ENCODE measurements around the gene ASPA. TPM values are rescaled to one million over a fixed set of nuclear protein-coding genes. Genes with fewer than 3 reads are reported as not detected.

The ASPA gene
- total and polyA plus RNA-seq, 7 experiments from 2014 or later, result not detected

GRCh38 chr17:3479988-3480387 is 4.2 kb downstream of the ASPA start:
- peaks cover 9 to 23% (median 17%) of the 10 kb centered on the region in 5 donors for H3K27me3 Mint-ChIP-seq
- no peak overlapping the region for H3K4me3 ChIP-seq (ENCODE audit: low read length)
- no peaks in the 10 kb centered on the region for H3K9me3 Mint-ChIP-seq
- CTCF ChIA-PET, result no interaction called here
- H3K4me1 Mint-ChIP-seq, result peaks cover 0 to 7% (median 0%) of the 10 kb centered on the region in 7 donors
- H3K27ac ChIP-seq (ENCODE audit: low read depth, low read length), result no peak overlapping the region
- no peaks in the 10 kb centered on the region for H3K9me3 ChIP-seq (ENCODE audit: control insufficient read depth in 2 of 3, low read length in 3 of 3)
- no peak overlapping the region for H3K27ac Mint-ChIP-seq
- no peaks in the 10 kb centered on the region for H3K27me3 ChIP-seq (ENCODE audit: control insufficient read depth in 2 of 2, insufficient read depth in 2 of 2, low read length in 2 of 2)
- intact Hi-C loops (cut with micrococcal nuclease), result no loop called here
- H3K36me3 ChIP-seq (ENCODE audit: control insufficient read depth in 2 of 3, insufficient read depth in 3 of 3, low read length in 3 of 3), result no peaks in the 10 kb centered on the region
- POLR2A ChIA-PET, result no interaction called here
- no peaks in the 10 kb centered on the region for H3K36me3 Mint-ChIP-seq
- no peak for DNase-seq
- ATAC-seq, result no peak
- no peaks in the 10 kb centered on the region for H3K4me1 ChIP-seq (ENCODE audit: control insufficient read depth in 2 of 2, insufficient read depth in 2 of 2, low read length in 2 of 2)
- no peak overlapping the region for H3K4me3 Mint-ChIP-seq

GRCh38 chr17:3482852-3483251 is 7.1 kb downstream of the ASPA start:
- ATAC-seq (no peak), DNase-seq (no peak)
- ChIA-PET POLR2A (no interaction called here), CTCF (no interaction called here)
- Mint-ChIP-seq H3K27me3 (peaks cover 24 to 41% (median 27%) of the 10 kb centered on the region in 5 donors), H3K4me1 (no peaks in the 10 kb centered on the region), H3K36me3 (no peaks in the 10 kb centered on the region), H3K9me3 (no peaks in the 10 kb centered on the region), H3K27ac (no peak overlapping the region), H3K4me3 (no peak overlapping the region)
- Histone ChIP-seq H3K9me3 (ENCODE audit: control insufficient read depth in 2 of 3, low read length in 3 of 3) (no peaks in the 10 kb centered on the region), H3K27me3 (ENCODE audit: control insufficient read depth in 2 of 2, insufficient read depth in 2 of 2, low read length in 2 of 2) (no peaks in the 10 kb centered on the region), H3K4me3 (ENCODE audit: low read length) (no peak overlapping the region), H3K27ac (ENCODE audit: low read depth, low read length) (no peak overlapping the region), H3K36me3 (ENCODE audit: control insufficient read depth in 2 of 3, insufficient read depth in 3 of 3, low read length in 3 of 3) (no peaks in the 10 kb centered on the region), H3K4me1 (ENCODE audit: control insufficient read depth in 2 of 2, insufficient read depth in 2 of 2, low read length in 2 of 2) (no peaks in the 10 kb centered on the region)
- intact Hi-C loops (cut with micrococcal nuclease), result no loop called here

- no peak overlapping the region for H3K4me3 ChIP-seq (ENCODE audit: low read length)
- intact Hi-C loops (cut with micrococcal nuclease), result no loop called here
- H3K27me3 Mint-ChIP-seq, result peaks cover 16 to 44% (median 40%) of the 10 kb centered on the region in 5 donors
- no peaks in the 10 kb centered on the region for H3K4me1 Mint-ChIP-seq
- no peaks in the 10 kb centered on the region for H3K9me3 Mint-ChIP-seq
- no peaks in the 10 kb centered on the region for H3K36me3 ChIP-seq (ENCODE audit: control insufficient read depth in 2 of 3, insufficient read depth in 3 of 3, low read length in 3 of 3)
- no peak overlapping the region for H3K4me3 Mint-ChIP-seq
- H3K27ac ChIP-seq (ENCODE audit: low read depth, low read length), result no peak overlapping the region
- no peaks in the 10 kb centered on the region for H3K4me1 ChIP-seq (ENCODE audit: control insufficient read depth in 2 of 2, insufficient read depth in 2 of 2, low read length in 2 of 2)
- no peak overlapping the region for H3K27ac Mint-ChIP-seq
- CTCF ChIA-PET, result no interaction called here
- POLR2A ChIA-PET, result interaction anchor here (0.5 kb wide), 1 partner anchor 842 kb away, joined by 3 read pairs; no protein-coding TSS in a partner anchor
- H3K27me3 ChIP-seq (ENCODE audit: control insufficient read depth in 2 of 2, insufficient read depth in 2 of 2, low read length in 2 of 2), result peaks cover 2 to 3% of the 10 kb centered on the region in 2 donors
- DNase-seq (no peak), ATAC-seq (no peak)
- H3K9me3 ChIP-seq (ENCODE audit: control insufficient read depth in 2 of 3, low read length in 3 of 3), result no peaks in the 10 kb centered on the region
- no peaks in the 10 kb centered on the region for H3K36me3 Mint-ChIP-seq
These were observed 9.8 kb downstream of the ASPA start for GRCh38 chr17:3485481-3486068.

- ATAC-seq, result no peak
- H3K36me3 Mint-ChIP-seq, result peaks cover 0 to 3% (median 0%) of the 10 kb centered on the region in 5 donors
- intact Hi-C loops (cut with micrococcal nuclease), result no loop called here
- H3K27ac ChIP-seq (ENCODE audit: low read depth, low read length), result no peak overlapping the region
- H3K36me3 ChIP-seq (ENCODE audit: control insufficient read depth in 2 of 3, insufficient read depth in 3 of 3, low read length in 3 of 3), result no peaks in the 10 kb centered on the region
- ChIA-PET CTCF (no interaction called here), POLR2A (no interaction called here)
- no peak overlapping the region for H3K27ac Mint-ChIP-seq
- H3K4me3 Mint-ChIP-seq, result no peak overlapping the region
- no peaks in the 10 kb centered on the region for H3K4me1 ChIP-seq (ENCODE audit: control insufficient read depth in 2 of 2, insufficient read depth in 2 of 2, low read length in 2 of 2)
- H3K4me1 Mint-ChIP-seq, result no peaks in the 10 kb centered on the region
- no peak for DNase-seq
- H3K4me3 ChIP-seq (ENCODE audit: low read length), result no peak overlapping the region
- no peaks in the 10 kb centered on the region for H3K9me3 ChIP-seq (ENCODE audit: control insufficient read depth in 2 of 3, low read length in 3 of 3)
- H3K27me3 ChIP-seq (ENCODE audit: control insufficient read depth in 2 of 2, insufficient read depth in 2 of 2, low read length in 2 of 2), result no peaks in the 10 kb centered on the region
- H3K9me3 Mint-ChIP-seq, result peaks cover 0 to 6% (median 0%) of the 10 kb centered on the region in 11 donors
- H3K27me3 Mint-ChIP-seq, result peaks cover 2 to 27% (median 5%) of the 10 kb centered on the region in 5 donors
These were observed 21.3 kb downstream of the ASPA start for GRCh38 chr17:3497101-3497500.

GRCh38 chr17:3501344-3501743 is 25.5 kb downstream of the ASPA start:
- no peak overlapping the region for H3K27ac Mint-ChIP-seq
- Histone ChIP-seq H3K36me3 (ENCODE audit: control insufficient read depth in 2 of 3, insufficient read depth in 3 of 3, low read length in 3 of 3) (no peaks in the 10 kb centered on the region), H3K27me3 (ENCODE audit: control insufficient read depth in 2 of 2, insufficient read depth in 2 of 2, low read length in 2 of 2) (no peaks in the 10 kb centered on the region), H3K9me3 (ENCODE audit: control insufficient read depth in 2 of 3, low read length in 3 of 3) (no peaks in the 10 kb centered on the region), H3K4me1 (ENCODE audit: control insufficient read depth in 2 of 2, insufficient read depth in 2 of 2, low read length in 2 of 2) (no peaks in the 10 kb centered on the region), H3K4me3 (ENCODE audit: low read length) (no peak overlapping the region), H3K27ac (ENCODE audit: low read depth, low read length) (no peak overlapping the region)
- DNase-seq, result no peak
- intact Hi-C loops (cut with micrococcal nuclease), result no loop called here
- no peaks in the 10 kb centered on the region for H3K4me1 Mint-ChIP-seq
- CTCF ChIA-PET, result no interaction called here
- no peak overlapping the region for H3K4me3 Mint-ChIP-seq
- H3K9me3 Mint-ChIP-seq, result no peaks in the 10 kb centered on the region
- no peaks in the 10 kb centered on the region for H3K36me3 Mint-ChIP-seq
- POLR2A ChIA-PET, result no interaction called here
- peaks cover 0 to 6% (median 2%) of the 10 kb centered on the region in 5 donors for H3K27me3 Mint-ChIP-seq
- no peak for ATAC-seq

DNA sequence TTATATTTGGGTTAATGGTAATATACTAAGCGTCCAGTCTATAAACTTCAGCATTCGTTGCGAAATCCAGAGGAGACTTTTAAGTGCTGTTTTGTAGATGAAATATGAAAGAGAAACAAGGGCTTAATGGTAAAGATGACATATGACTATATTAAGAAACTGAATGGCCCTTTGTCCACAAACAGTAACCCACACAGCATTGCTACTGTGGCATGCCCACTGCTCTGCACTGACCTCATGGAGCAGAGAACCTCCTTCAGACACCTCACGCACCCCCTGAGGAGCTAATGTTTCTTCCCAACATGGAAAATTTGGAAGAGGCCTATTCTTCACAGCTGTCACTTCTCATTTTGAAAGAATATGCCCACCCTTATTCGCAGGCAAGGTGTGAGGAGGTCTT is 26.7 kb downstream of the ASPA start:
- POLR2A ChIA-PET, result no interaction called here
- H3K4me3 ChIP-seq (ENCODE audit: low read length), result no peak overlapping the region
- intact Hi-C loops (cut with micrococcal nuclease), result no loop called here
- H3K27ac ChIP-seq (ENCODE audit: low read depth, low read length), result no peak overlapping the region
- H3K9me3 Mint-ChIP-seq, result peaks cover 0 to 2% (median under 1%) of the 10 kb centered on the region in 11 donors
- no peaks in the 10 kb centered on the region for H3K36me3 Mint-ChIP-seq
- no peaks in the 10 kb centered on the region for H3K4me1 Mint-ChIP-seq
- H3K27me3 Mint-ChIP-seq, result peaks cover 0 to 13% (median 3%) of the 10 kb centered on the region in 5 donors
- CTCF ChIA-PET, result no interaction called here
- no peaks in the 10 kb centered on the region for H3K36me3 ChIP-seq (ENCODE audit: control insufficient read depth in 2 of 3, insufficient read depth in 3 of 3, low read length in 3 of 3)
- H3K4me3 Mint-ChIP-seq, result no peak overlapping the region
- no peak overlapping the region for H3K27ac Mint-ChIP-seq
- ATAC-seq (no peak), DNase-seq (no peak)
- no peaks in the 10 kb centered on the region for H3K9me3 ChIP-seq (ENCODE audit: control insufficient read depth in 2 of 3, low read length in 3 of 3)
- no peaks in the 10 kb centered on the region for H3K4me1 ChIP-seq (ENCODE audit: control insufficient read depth in 2 of 2, insufficient read depth in 2 of 2, low read length in 2 of 2)
- no peaks in the 10 kb centered on the region for H3K27me3 ChIP-seq (ENCODE audit: control insufficient read depth in 2 of 2, insufficient read depth in 2 of 2, low read length in 2 of 2)

DNA sequence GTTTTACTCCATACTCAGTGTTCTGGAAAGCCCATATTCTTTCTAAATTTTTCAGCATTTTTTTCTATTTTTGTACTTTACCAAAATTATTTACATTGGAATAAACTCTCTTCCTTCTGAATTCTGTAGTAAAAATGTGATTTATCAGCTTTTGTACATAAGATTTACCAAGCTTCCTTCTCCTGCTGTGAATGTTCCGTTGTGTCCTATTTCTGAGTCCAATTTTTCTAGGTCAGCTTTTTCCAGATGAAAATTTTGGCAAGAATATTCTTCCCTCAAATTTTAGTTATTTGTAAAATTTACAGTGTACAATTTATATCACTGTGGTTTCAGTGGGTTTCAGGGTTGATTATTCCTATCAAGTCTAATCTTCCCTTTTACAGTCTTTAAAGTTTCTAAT is 27.5 kb downstream of the ASPA start:
- no peaks in the 10 kb centered on the region for H3K36me3 ChIP-seq (ENCODE audit: control insufficient read depth in 2 of 3, insufficient read depth in 3 of 3, low read length in 3 of 3)
- peaks cover 0 to 5% (median 2%) of the 10 kb centered on the region in 11 donors for H3K9me3 Mint-ChIP-seq
- no peak overlapping the region for H3K27ac ChIP-seq (ENCODE audit: low read depth, low read length)
- CTCF ChIA-PET, result no interaction called here
- no peak overlapping the region for H3K27ac Mint-ChIP-seq
- DNase-seq (no peak), ATAC-seq (no peak)
- no peak overlapping the region for H3K4me3 ChIP-seq (ENCODE audit: low read length)
- intact Hi-C loops (cut with micrococcal nuclease), result no loop called here
- H3K4me1 ChIP-seq (ENCODE audit: control insufficient read depth in 2 of 2, insufficient read depth in 2 of 2, low read length in 2 of 2), result no peaks in the 10 kb centered on the region
- peaks cover 0 to 14% (median 5%) of the 10 kb centered on the region in 5 donors for H3K27me3 Mint-ChIP-seq
- H3K4me3 Mint-ChIP-seq, result no peak overlapping the region
- H3K36me3 Mint-ChIP-seq, result no peaks in the 10 kb centered on the region
- POLR2A ChIA-PET, result no interaction called here
- H3K4me1 Mint-ChIP-seq, result no peaks in the 10 kb centered on the region
- peaks cover 0 to 4% (median 0%) of the 10 kb centered on the region in 3 experiments for H3K9me3 ChIP-seq (ENCODE audit: control insufficient read depth in 2 of 3, low read length in 3 of 3)
- no peaks in the 10 kb centered on the region for H3K27me3 ChIP-seq (ENCODE audit: control insufficient read depth in 2 of 2, insufficient read depth in 2 of 2, low read length in 2 of 2)

All from naive thymus-derived CD4-positive, alpha-beta T cell (primary cell).